Amniotic stem cell (primary cell): Measurements from ENCODE around the gene FGF7.
"Not testable (repeated sequence)": the region's sequence is repeated elsewhere in the genome, so short reads cannot be mapped to it uniquely, and the experiment has no call there.

ENCODE experiments used
- DNase-seq: peaks from one replicate; lab custom pipeline; 2025; lab: John Stamatoyannopoulos, UW

Gene FGF7

DNA sequence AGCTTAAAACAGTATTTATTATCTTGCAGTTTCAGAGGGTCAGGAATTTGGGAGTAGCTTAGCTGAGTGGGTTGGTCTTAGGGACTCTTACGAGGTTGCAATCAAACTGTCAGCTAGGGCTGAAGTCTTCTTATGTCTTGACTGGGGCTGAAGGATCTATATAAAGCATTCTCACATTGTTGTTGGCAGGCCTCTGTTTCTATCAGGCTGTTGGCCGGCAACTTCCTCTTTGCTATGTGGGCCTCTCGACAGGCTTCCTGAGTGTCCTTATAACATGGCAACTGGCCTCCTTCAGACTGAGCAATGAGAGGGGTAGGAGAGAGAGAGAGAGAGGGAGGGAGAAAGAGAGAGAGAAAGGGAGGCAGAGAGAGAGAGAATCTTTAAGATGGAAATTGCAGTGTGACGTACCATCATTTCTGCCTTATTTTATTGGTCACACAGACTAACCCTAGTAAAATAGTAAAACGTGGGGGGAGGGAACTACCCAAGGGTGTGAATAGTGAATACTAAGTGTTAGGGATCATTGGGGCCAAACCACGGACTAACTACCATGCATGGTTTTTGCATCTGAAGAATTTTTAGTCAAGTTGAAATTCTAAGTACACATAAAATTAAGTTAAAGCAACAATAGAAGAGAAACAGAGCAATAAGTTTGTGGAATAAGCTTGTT is 16.1 kb downstream of the FGF7 start:
- no peak for DNase-seq

DNA sequence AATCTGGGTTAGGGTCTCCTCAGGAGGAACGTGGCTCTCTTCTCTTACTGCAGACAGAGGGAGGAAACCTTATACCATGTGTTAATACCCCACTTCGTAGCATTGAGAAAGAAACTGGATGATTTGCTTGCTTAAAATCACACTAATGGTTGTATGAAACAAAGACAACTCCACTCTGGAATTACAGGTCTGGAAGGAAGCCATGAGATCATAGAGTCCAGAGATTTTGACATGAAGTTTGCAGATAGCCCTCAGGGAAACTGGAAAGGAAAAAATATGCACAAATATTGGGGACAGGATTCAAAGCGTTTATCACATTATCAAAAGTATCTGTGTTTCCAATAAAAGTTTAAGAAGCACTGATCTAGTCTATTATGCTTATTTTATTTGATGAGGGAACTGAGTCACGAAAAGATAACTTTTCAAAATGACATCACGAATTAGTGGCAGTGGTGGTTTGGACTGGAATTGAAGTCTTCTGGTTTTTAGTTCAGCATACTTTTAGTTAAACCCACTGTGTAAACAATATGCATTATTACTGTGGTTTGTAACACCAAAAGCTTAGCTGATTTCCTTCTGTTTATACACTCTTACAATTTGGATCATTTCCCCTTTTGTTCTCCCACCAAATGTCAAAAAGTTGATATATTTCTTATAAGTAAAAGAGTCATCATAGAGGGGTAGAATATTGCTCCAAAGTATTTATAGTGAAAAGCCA is 16.8 kb downstream of the FGF7 start:
- DNase-seq = no peak

DNA sequence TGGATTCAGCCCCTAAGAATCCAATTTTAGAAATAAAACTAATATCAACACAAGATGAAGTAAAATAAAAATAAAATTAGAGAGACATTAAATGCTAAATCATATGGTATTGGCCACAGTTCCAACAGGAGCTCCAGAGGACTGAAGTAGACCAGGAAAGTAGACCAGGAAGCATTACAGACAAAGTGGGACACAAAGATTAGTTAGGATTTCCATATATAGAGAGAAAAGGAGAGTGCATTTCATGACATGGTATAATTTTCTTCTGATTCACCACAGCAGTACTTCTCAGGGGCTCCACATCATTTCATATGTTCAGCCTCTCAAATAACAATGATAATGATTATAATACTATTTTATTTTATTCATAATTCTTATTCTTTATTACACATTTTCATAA is 18.3 kb downstream of the FGF7 start:
- DNase-seq = no peak

GRCh38 chr15:49441816-49442215 is 18.8 kb downstream of the FGF7 start:
- DNase-seq = no peak

DNA sequence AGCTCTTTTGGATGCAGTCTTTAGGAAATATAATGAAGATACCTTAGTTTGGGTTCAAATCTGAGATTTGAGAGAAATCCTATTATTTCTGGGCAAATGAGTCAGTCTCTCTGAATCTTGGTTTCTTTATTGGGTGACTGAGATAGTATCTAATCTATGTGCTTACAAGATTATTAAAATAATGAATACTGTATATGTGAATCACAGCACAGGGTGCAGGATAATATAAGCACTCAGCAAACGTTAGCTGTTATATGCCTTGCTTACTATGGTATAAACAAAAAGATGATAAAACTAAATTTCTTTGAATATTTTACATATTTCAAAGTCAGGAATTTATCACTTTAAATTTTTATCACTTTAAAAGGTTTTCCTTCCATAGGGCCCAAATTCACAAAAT is 29.6 kb downstream of the FGF7 start:
- no peak for DNase-seq

DNA sequence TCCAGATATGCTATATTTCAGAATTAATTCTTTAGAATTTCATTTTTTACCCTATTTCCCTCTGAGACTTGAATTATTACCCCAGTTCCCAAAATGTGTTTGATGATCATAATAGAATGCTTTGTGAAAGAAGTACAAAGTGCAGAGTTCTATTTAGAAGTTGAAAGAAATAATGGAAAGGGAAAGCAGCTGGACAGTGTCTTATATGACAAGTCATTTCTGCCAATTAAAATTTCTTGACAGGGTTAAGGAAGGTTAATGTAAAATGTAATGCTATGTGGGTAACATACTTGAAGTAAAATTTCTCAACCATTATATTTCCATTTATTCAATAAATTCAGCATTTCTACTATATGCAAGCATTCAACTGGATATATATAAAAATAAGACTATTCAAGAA is 33.1 kb downstream of the FGF7 start:
- no peak for DNase-seq

DNA sequence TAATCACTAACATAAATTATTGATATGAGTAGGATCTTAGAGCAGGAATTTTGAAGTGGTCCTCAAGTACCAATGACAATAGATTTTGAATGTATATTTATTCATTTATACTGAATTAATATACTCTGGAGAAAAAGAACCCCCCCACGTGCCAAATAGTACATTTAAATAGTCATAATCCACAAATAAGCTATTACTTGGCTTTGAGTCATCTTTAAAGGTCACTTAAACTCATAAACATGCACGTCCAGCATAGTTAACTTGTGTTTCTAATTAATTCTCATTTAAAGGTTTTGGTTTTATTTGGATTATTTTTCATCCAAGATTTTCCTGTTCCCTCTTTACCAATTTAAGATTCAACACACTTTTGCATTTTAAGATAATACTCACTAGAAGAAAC is 35.1 kb downstream of the FGF7 start:
- DNase-seq = no peak

DNA sequence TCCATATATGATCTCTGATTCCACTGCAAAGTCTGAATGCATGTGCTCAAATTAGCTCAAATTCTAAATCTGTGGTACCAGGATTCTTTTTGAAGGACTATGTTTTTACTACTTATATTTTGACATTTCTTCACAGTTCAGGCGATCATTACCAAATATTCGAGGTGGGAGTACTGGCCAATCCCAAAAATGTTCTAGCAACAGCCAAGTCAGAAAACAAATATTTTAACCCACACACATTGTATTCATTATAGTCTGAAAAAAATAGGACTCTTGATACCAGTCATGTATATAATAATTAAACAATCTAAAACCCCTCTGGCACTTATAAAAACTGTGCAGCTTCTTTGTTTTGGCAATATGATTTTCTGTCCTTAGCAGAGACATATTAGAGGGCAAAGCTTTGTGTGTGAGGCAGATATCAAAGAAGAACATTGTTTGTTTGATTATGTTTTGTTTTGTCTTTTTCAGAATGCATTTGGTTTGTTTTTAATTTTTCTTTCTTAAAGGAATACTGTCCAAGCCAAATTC is 37.4 kb downstream of the FGF7 start:
- DNase-seq = no peak

- DNase-seq = no peak
Measured at GRCh38 chr15:49462232-49462844, 39.3 kb downstream of the FGF7 start.

- DNase-seq = no peak
Measured at GRCh38 chr15:49464522-49464921, 41.5 kb downstream of the FGF7 start.

- DNase-seq = no peak
Measured at GRCh38 chr15:49466119-49466518, 43.1 kb downstream of the FGF7 start.

DNA sequence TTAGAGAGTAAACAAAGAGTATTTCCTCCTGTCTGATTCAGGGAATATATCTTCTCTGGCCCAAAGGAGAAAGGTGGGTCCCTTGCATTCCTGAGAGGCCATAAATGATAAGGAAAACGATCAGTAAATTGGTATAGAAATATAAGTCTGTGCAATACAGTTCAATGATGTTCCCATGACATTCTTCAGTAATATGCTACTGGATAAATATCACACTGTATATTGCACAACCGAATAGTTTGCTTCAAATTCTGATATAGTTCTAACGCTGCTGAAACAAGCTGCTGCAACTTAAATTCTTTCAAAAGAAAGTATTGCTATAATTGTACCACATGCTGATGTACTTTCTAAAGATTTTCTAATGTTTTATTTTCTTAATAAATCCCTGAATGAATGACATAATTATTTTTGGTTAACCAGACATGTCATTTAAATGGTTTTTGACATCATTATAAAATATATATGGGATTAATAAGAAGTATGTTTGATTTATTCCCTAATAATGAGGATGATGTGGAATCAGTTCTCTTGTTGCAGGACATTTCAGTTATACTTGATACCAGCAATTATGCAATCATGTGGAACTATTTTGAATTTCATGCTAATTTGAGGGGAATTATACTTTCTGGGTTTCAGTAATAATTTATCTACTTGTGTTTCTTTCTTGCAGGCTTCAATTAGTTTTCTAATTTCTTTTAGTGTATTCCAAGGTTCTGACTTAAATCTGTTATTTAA is 44.9 kb downstream of the FGF7 start:
- no peak for DNase-seq

- DNase-seq = no peak
Measured at GRCh38 chr15:49468481-49468839, 45.4 kb downstream of the FGF7 start.

DNA sequence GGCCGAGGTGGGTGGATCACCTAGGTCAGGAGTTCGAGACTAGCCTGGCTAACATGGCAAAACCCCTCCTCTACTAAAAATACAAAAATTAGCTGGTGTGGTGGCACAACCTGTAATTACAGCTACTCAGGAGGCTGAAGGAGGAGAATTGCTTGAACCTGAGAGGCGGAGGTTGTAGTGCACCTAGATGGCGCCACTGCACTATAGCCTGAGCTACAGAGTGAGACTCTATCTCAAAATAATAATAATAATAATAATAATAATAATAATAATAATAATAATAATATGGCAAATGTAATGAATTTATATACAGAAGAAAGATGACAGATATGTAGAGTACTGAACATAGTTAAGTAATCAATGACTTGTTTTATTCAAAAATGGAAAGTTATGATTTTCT is 48.2 kb downstream of the FGF7 start:
- not testable (repeated sequence) for DNase-seq

- no peak for DNase-seq
Measured at GRCh38 chr15:49471733-49472132, 48.7 kb downstream of the FGF7 start.

DNA sequence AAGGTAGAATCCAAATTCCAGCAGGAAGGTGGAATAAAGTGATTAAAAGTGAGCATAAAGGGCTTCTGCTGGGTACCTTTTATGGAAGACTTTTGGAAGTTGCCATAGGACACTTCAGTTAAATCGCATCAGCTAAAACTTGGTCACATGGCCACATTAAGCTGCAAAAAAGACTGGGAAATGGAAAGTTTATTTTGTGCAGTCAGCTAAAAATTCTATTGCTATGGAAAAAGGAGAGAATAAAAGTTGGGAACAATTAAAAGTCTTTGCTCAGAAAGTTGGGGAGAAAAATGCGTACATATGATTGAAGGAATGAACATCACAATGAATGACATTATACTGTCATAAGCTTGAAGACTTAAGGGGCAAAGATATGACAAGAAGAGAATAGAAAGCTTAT is 49.3 kb downstream of the FGF7 start:
- no peak for DNase-seq

GRCh38 chr15:49473031-49473430 is 50.0 kb downstream of the FGF7 start:
- DNase-seq = no peak

- not testable (repeated sequence) for DNase-seq
Measured at GRCh38 chr15:49478021-49478420, 55.0 kb downstream of the FGF7 start.

GRCh38 chr15:49478982-49479381 is 55.9 kb downstream of the FGF7 start:
- not testable (repeated sequence) for DNase-seq

- DNase-seq = not testable (repeated sequence)
Measured at GRCh38 chr15:49485401-49485800, 62.4 kb downstream of the FGF7 start.

DNA sequence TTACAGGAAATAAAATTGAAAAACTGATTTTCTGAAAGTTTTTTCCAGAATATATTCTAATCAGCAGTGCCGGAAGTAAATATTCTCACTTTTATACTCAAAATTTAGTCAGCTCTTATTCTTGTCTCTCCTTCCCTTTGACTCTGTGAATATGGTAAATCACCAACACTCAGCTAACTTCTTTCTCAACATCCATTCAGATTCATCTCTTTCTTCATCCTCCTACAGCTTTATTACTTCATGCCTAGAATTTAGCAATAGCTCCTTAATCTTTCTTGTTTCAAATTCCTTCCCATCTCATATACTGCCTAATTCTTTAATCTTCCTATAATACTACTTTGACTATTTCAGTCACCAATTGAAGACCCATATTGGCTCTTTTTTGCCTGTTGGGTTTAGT is 67.9 kb downstream of the FGF7 start:
- DNase-seq = no peak

GRCh38 chr15:49492151-49492550 is 69.1 kb downstream of the FGF7 start:
- DNase-seq = no peak

- DNase-seq = no peak
Measured at GRCh38 chr15:49492830-49493229, 69.8 kb downstream of the FGF7 start.
